Endodermal cell (in vitro differentiated cells): ENCODE measurements around the gene TTC9B. TPM values are rescaled to one million over a fixed set of nuclear protein-coding genes. Genes with fewer than 3 reads are reported as not detected.

Experiments used
- DNase-seq: peaks from one replicate; pipeline ENCODE4 v3.0.0-alpha.2; 2017
- H3K27ac ChIP-seq: 2 replicates; pipeline ENCODE4 v1.5.1; 2013; ENCODE audit warnings: mild to moderate bottlenecking, low read depth, low read length, moderate library complexity
- H3K27me3 ChIP-seq: 2 replicates; pipeline ENCODE4 v1.6.1; 2013; ENCODE audit warnings: mild to moderate bottlenecking, low read length, moderate library complexity; ENCODE audit not compliant: insufficient read depth, control insufficient read depth, poor library complexity, severe bottlenecking
- H3K36me3 ChIP-seq: 2 replicates; pipeline ENCODE4 v1.7.0; 2013; ENCODE audit warnings: mild to moderate bottlenecking, low read length, moderate library complexity; ENCODE audit not compliant: control insufficient read depth, insufficient read depth
- H3K4me1 ChIP-seq: one replicate; pipeline ENCODE4 v1.7.0; 2013; ENCODE audit warnings: low read length; ENCODE audit not compliant: control insufficient read depth, insufficient read depth
- H3K4me3 ChIP-seq: 2 replicates; pipeline ENCODE4 v1.5.1; 2013; ENCODE audit warnings: mild to moderate bottlenecking, low read length, moderate library complexity
- H3K9ac ChIP-seq: 2 replicates; pipeline ENCODE4 v1.6.1; 2013; ENCODE audit warnings: mild to moderate bottlenecking, low read length, moderate library complexity; ENCODE audit not compliant: poor library complexity, severe bottlenecking; ENCODE audit errors: extremely low read depth
- H3K9me3 ChIP-seq: 2 replicates; pipeline ENCODE4 v1.6.1; 2013; ENCODE audit warnings: mild to moderate bottlenecking, low read length, moderate library complexity; ENCODE audit not compliant: control insufficient read depth
- H3K27ac Mint-ChIP-seq: 2 replicates; pipeline ENCODE4 v1.8.0; 2020; ENCODE audit warnings: mixed read lengths
- H3K27me3 Mint-ChIP-seq: 2 replicates; pipeline ENCODE4 v1.8.0; 2021; ENCODE audit warnings: mild to moderate bottlenecking, mixed read lengths; ENCODE audit not compliant: insufficient read depth
- H3K36me3 Mint-ChIP-seq: 2 replicates; pipeline ENCODE4 v1.8.0; 2020; ENCODE audit warnings: low read depth, mixed read lengths
- H3K4me1 Mint-ChIP-seq: 2 replicates; pipeline ENCODE4 v1.8.0; 2020; ENCODE audit warnings: mixed read lengths
- H3K4me3 Mint-ChIP-seq: 2 replicates; pipeline ENCODE4 v1.8.0; 2020; ENCODE audit warnings: mild to moderate bottlenecking, moderate library complexity, mixed read lengths
- H3K9me3 Mint-ChIP-seq: 2 replicates; pipeline ENCODE4 v1.8.0; 2020; ENCODE audit warnings: mild to moderate bottlenecking, mixed read lengths
- CTCF ChIP-seq: fragments of 200-600 bp; sonication (generic); conservative IDR thresholded peaks from 2 replicates; pipeline ENCODE4 v1.5.0; 2021; ENCODE audit warnings: antibody characterized with exemption, mild to moderate bottlenecking
- WGBS, 2 experiments: methylation state at CpG; one replicate each; pipeline versions ENCODE4 v1.1.5 to v1.1.7; 2013; ENCODE audit warnings: missing lambda C conversion rate in 2 of 2, mixed read lengths in 1 of 2; ENCODE audit not compliant: insufficient coverage in 1 of 2, insufficient read length in 1 of 2; 5-methylcytosine and 5-hydroxymethylcytosine counted together
- total RNA-seq, 2 donors: library from RNA; stranded (reverse); fragmentation: NEBNext Ultra II Directional in 1 of 2; extraction: Animal tissue kit (Norgen Biotek cat#: 25700) in 1 of 2; gene quantifications; 2 replicates in 1 of 2; 3 replicates in 1 of 2; pipeline ENCODE4 v1.2.1, GENCODE V29; 2021

Gene TTC9B
- total RNA-seq, 2 donors from 2014 or later: not detected

GRCh38 chr19:40245506-40246128 is 27.4 kb upstream of the TTC9B start:
- no peak overlapping the region for H3K27ac Mint-ChIP-seq
- no peak for TF ChIP-seq CTCF

GRCh38 chr19:40244579-40245317 is 26.6 kb upstream of the TTC9B start:
- no peak overlapping the region for H3K27ac ChIP-seq
- H3K9me3 ChIP-seq: no peaks in the 10 kb centered on the region
- H3K27me3 ChIP-seq: no peaks in the 10 kb centered on the region
- H3K4me1 Mint-ChIP-seq: no peaks in the 10 kb centered on the region
- H3K27ac Mint-ChIP-seq: no peak overlapping the region
- no peak for DNase-seq
- WGBS, 2 experiments: 91 to 95% methylated on average over 8 to 12 of the region's 12 CpGs
- no peak overlapping the region for H3K9ac ChIP-seq
- H3K27me3 Mint-ChIP-seq: no peaks in the 10 kb centered on the region
- H3K4me1 ChIP-seq: no peaks in the 10 kb centered on the region
- H3K4me3 Mint-ChIP-seq: no peak overlapping the region
- TF ChIP-seq CTCF: no peak
- H3K36me3 Mint-ChIP-seq: peaks cover 22% of the 10 kb centered on the region
- no peak overlapping the region for H3K4me3 ChIP-seq
- peaks cover 17% of the 10 kb centered on the region for H3K36me3 ChIP-seq
- H3K9me3 Mint-ChIP-seq: no peaks in the 10 kb centered on the region

More at GRCh38 chr19:40245506-40246128, 27.4 kb upstream of the TTC9B start:
- DNase-seq: no peak
- 95 to 100% methylated on average over 1 to 9 of the region's 9 CpGs for WGBS, 2 experiments
- Mint-ChIP-seq H3K4me3 (no peak overlapping the region), H3K36me3 (peaks cover 24% of the 10 kb centered on the region), H3K4me1 (no peaks in the 10 kb centered on the region), H3K9me3 (no peaks in the 10 kb centered on the region), H3K27me3 (no peaks in the 10 kb centered on the region)
- Histone ChIP-seq H3K27me3 (no peaks in the 10 kb centered on the region), H3K27ac (no peak overlapping the region), H3K9me3 (no peaks in the 10 kb centered on the region), H3K36me3 (peaks cover 14% of the 10 kb centered on the region), H3K4me1 (no peaks in the 10 kb centered on the region), H3K9ac (no peak overlapping the region), H3K4me3 (no peak overlapping the region)

GRCh38 chr19:40243181-40243580 is 25.0 kb upstream of the TTC9B start:
- no peak overlapping the region for H3K4me3 Mint-ChIP-seq

More at GRCh38 chr19:40243181-40243580, 25.0 kb upstream of the TTC9B start:
- TF ChIP-seq CTCF: no peak
- Mint-ChIP-seq H3K9me3 (no peaks in the 10 kb centered on the region), H3K4me1 (no peaks in the 10 kb centered on the region), H3K36me3 (peaks cover 30% of the 10 kb centered on the region), H3K27me3 (no peaks in the 10 kb centered on the region), H3K27ac (peak overlapping the region; percentile 44)
- no peaks in the 10 kb centered on the region for H3K27me3 ChIP-seq
- H3K4me1 ChIP-seq: no peaks in the 10 kb centered on the region
- H3K4me3 ChIP-seq: no peak overlapping the region
- DNase-seq: no peak
- WGBS, 2 experiments: 94 to 100% methylated on average over 2 of the region's 2 CpGs
- H3K27ac ChIP-seq: no peak overlapping the region
- no peaks in the 10 kb centered on the region for H3K9me3 ChIP-seq
- H3K9ac ChIP-seq: no peak overlapping the region
- peaks cover 29% of the 10 kb centered on the region for H3K36me3 ChIP-seq
